Heart right ventricle (tissue), 16 donors: ENCODE measurements around the gene HOXC12. TPM values are rescaled to one million over a fixed set of nuclear protein-coding genes. Genes with fewer than 3 reads are reported as not detected.

Source experiments
- ATAC-seq, 8 donors: fragments of 200-7000 bp; cut with Tn5 transposase; one replicate each; pipeline ENCODE4 v1.9.1; 2020; ENCODE audit warnings: mild to moderate bottlenecking in 8 of 8, moderate library complexity in 8 of 8, moderate number of reproducible peaks in 1 of 8
- DNase-seq, 2 donors: peaks; one replicate each; pipeline ENCODE4 v3.0.0-alpha.2; 2020
- H3K27ac ChIP-seq, 10 donors: fragments of 200-600 bp; sonication (generic) in 2 of 10; one replicate each; pipeline versions ENCODE4 v1.5.0 to v1.8.0; 2020 to 2022; ENCODE audit warnings: mild to moderate bottlenecking in 3 of 10
- H3K27me3 ChIP-seq, 7 donors: fragments of 200-600 bp; one replicate each; pipeline ENCODE4 v1.8.0; 2021 to 2022; ENCODE audit warnings: mild to moderate bottlenecking in 2 of 7
- H3K36me3 ChIP-seq, 9 donors: fragments of 200-600 bp; sonication (generic) in 1 of 9; one replicate each; pipeline versions ENCODE4 v1.5.0 to v1.8.0; 2020 to 2022; ENCODE audit warnings: mild to moderate bottlenecking in 2 of 9
- H3K4me1 ChIP-seq, 9 donors: fragments of 200-600 bp; sonication (generic) in 1 of 9; one replicate each; pipeline versions ENCODE4 v1.5.0 to v1.8.0; 2020 to 2022; ENCODE audit warnings: mild to moderate bottlenecking in 4 of 9
- H3K4me3 ChIP-seq, 10 donors: fragments of 200-600 bp; sonication (generic) in 2 of 10; one replicate each; pipeline versions ENCODE4 v1.5.0 to v1.8.0; 2020 to 2022; ENCODE audit warnings: mild to moderate bottlenecking in 7 of 10, moderate library complexity in 2 of 10
- H3K9me3 ChIP-seq, 11 donors: fragments of 200-600 bp in 10 of 11; sonication (generic) in 2 of 11; one replicate each; pipeline versions ENCODE4 v1.5.0 to v1.8.0; 2013 to 2022; ENCODE audit warnings: mild to moderate bottlenecking in 2 of 11, control low read depth in 1 of 11, moderate library complexity in 1 of 11
- CTCF ChIP-seq, 9 donors: fragments of 200-600 bp; sonication (generic) in 2 of 9; IDR thresholded peaks; one replicate each; pipeline versions ENCODE4 v1.5.0 to v1.8.0; 2021 to 2022; ENCODE audit warnings: antibody characterized with exemption in 9 of 9, mild to moderate bottlenecking in 5 of 9, moderate library complexity in 1 of 9
- WGBS, 2 donors: extraction: QIAGEN DNeasy Blood & Tissue Kit; methylation state at CpG; one replicate each; pipeline ENCODE4 v1.1.7; 2013; ENCODE audit warnings: inconsistent platforms in 1 of 2; 5-methylcytosine and 5-hydroxymethylcytosine counted together
- intact Hi-C, 10 donors: fragments of 100-400 bp; cut with DNase I; formaldehyde crosslinking; loops; one replicate each; pipeline versions ENCODE4 v1.11.1 to v1.14.2; 2022
- polyA plus RNA-seq, 2 donors: library from polyadenylated mRNA; stranded (reverse); fragments of 200-250 nt; gene quantifications; one replicate each; pipeline ENCODE4 v1.2.3, GENCODE V29; 2013
- total RNA-seq, 10 donors: library from RNA; stranded (reverse); fragmentation: NEBNext Ultra II Directional in 3 of 10; extraction: Animal tissue kit (Norgen Biotek cat#: 25700) in 3 of 10; gene quantifications; one replicate each; pipeline versions ENCODE4 v1.2.1 to v1.2.4, GENCODE V29; 2021 to 2023
- donor health status: Arrhythmogenic right ventricular cardiomyopathy.
- donor health status: ischemic (EF 13 %, LVEDD 7.1; RV severe dilation, severe dysfunction).
- donor health status: healthy with polysubstance abuse.
- donor health status: DM: no; HTN: yes; CAD: no.
- donor health status: DM: no; HTN: no; CAD: no.
- donor health status: ischemic (EF 25% LVEDD 6.9; RV normal size, moderate dysfunction).
- donor health status: ischemic (EF 25% LVEDD 5.7; RV mildly dilated, moderate dysfunction).
- donor health status: healthy.
- donor health status: DM: yes; HTN: yes; CAD: no.
- donor health status: Ischemic cardiomyopathy.
- donor health status: ischemic (EF 35%, LVEDD 5.7; RV mildly dilated, moderate dysfunction).
- donor health status: nonischemic (EF 11% LVEDD 7.7; RV severe dilation, severe dysfunction).
- donor health status: DM: yes; HTN: yes; CAD: no.
- donor health status: PGD.
- donor health status: ischemic (EF 29% LVEDD 5.4; RV normal size, mild dysfunction).
- donor health status: nonischemic (EF 23%, LVEDD 6.1; RV moderate dilation, normal function).

The HOXC12 gene
- total and polyA plus RNA-seq, 12 donors: not detected

GRCh38 chr12:53975064-53975471 lies 20.4 kb downstream of the HOXC12 start:
- Histone ChIP-seq H3K27ac (no peak overlapping the region), H3K36me3 (no peaks in the 10 kb centered on the region), H3K9me3 (no peaks in the 10 kb centered on the region), H3K27me3 (peaks cover 72 to 100% (median 98%) of the 10 kb centered on the region in 7 donors), H3K4me1 (peaks cover 2 to 28% (median 16%) of the 10 kb centered on the region in 9 donors), H3K4me3 (peak overlapping the region in 5 of 10 donors; percentile 0 to 37 (median 20))
- TF ChIP-seq CTCF (IDR thresholded peaks at IDR 0.05): no peak
- ATAC-seq (no peak), DNase-seq (no peak)
- intact Hi-C loops: no loop called here
- WGBS, 2 donors: 2 to 3% methylated on average over 23 to 25 of the region's 25 CpGs

DNA sequence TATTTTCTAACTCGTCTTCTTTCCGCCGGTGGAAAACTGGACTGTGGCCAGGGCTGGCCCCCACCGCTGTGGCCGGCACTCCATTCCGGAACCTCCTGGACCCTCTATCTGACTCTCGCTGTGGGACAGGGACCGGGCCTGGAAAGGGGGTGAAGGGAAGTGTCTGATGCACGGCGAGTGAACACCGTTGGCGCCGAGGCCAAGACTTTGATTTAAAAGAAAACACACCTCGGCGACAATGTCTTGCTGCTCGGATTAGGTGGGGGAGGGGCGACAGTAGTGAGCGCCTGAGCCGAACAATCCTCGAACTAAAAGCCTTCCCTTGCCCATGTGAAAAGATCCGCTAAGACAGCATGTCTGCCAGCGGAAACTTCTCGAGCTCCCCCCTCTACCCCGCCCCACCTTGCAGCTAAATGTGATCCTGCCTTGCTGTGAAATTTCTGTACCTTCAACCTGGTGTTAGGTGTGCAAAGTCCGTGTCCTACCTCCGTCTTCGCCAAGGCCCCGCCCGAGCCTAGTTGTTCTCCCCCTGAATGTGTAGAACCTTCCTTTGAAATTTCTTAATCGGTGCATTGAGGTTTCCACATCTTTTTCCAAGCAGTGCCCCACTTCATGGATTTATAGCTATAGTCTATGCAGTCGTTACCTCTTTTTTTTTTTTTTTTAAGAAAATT lies 20.9 kb downstream of the HOXC12 start:
- 6 to 8% methylated on average over 31 of the region's 31 CpGs for WGBS, 2 donors
- intact Hi-C loops: no loop called here
- peaks cover 69 to 100% (median 98%) of the 10 kb centered on the region in 7 donors for H3K27me3 ChIP-seq
- ATAC-seq: no peak
- H3K4me1 ChIP-seq: peaks cover 2 to 28% (median 16%) of the 10 kb centered on the region in 9 donors
- TF ChIP-seq CTCF (IDR thresholded peaks at IDR 0.05): no peak
- no peak overlapping the region for H3K27ac ChIP-seq
- no peak overlapping the region for H3K4me3 ChIP-seq
- no peak for DNase-seq
- H3K9me3 ChIP-seq: no peaks in the 10 kb centered on the region
- no peaks in the 10 kb centered on the region for H3K36me3 ChIP-seq

DNA sequence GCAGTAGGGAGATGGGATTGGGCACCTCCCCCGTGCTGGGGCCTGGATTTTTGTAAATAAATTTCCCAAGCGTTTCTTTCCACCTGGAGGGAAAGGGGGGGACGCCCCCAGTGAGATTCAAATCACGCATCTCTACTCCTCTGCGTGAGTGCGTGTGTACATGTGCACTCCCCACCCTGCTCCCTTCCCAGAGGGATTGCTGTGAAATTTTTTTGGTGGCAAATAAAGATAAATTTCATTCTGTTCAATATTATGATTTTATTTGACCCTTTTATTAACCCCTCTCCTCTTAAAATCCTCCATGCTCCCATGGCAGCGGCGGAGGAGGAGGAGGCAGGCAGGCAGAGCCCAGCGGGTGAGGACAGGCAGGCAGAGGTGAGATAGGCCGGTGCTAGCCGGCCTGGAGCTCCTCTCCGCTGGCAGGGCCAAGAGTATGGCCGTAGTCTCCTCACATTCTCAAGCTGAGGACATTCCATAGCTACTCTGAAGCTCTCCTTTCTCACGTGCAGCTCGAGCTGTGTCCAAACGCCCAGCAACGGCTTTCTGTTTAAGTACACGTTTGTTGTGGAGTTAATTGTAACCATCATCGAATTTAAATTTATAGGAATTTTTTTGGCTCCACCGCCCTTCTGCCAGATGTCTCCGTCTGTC lies 21.6 kb downstream of the HOXC12 start:
- H3K4me3 ChIP-seq: no peak overlapping the region
- no peak for DNase-seq
- intact Hi-C loops: no loop called here

More for the DNA sequence above, 21.6 kb downstream of the HOXC12 start:
- WGBS, 2 donors: 9 to 12% methylated on average over 21 of the region's 21 CpGs
- Histone ChIP-seq H3K9me3 (no peaks in the 10 kb centered on the region), H3K4me1 (peaks cover 2 to 28% (median 16%) of the 10 kb centered on the region in 9 donors), H3K27ac (no peak overlapping the region), H3K36me3 (no peaks in the 10 kb centered on the region), H3K27me3 (peaks cover 67 to 100% (median 98%) of the 10 kb centered on the region in 7 donors)
- ATAC-seq: no peak
- no peak for TF ChIP-seq CTCF (IDR thresholded peaks at IDR 0.05)
